Measurements from ENCODE around the gene NUP93.
A peak's percentile ranks its signal among the peaks of the same experiment; 100 is the strongest.

Gene NUP93

DNA sequence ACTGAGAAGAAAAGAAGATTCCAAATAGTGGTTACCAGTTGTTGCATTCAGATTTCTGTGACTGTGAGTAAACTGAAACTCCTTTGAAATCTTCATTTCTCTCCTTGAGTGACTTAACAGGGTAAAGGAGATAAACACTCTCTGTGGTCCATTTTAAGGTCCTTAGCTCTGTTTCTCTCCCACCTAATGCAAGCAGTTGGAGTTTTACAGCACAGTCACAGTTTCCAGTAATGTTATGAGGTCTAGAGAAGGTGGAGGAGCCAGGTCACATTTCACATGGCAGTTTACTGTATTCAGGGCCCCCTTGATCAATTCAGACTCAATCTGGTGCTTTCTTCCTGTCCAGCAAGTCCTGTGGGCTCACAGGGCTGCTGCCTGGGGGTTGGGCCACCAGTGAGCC lies 102.8 kb downstream of the NUP93 start:
- no peak for TF ChIP-seq CTCF (conservative IDR thresholded peaks at IDR 0.05; ENCODE audit: low read depth)
- ChIA-PET CTCF (interaction anchor here (0.7 kb wide), 1 partner anchor 398 kb away, joined by 3 read pairs; no protein-coding TSS in a partner anchor), POLR2A (ENCODE audit: low non-redundant PET) (no interaction called here)
- peak overlapping the region; percentile 20; the same call in 1 of the 2 replicates for H3K27ac ChIP-seq
- DNase-seq (ENCODE audit: low spot score): no peak

GRCh38 chr16:56833243-56833970 lies 103.5 kb downstream of the NUP93 start:
- peak; percentile 34 for DNase-seq (ENCODE audit: low spot score)
- CTCF ChIA-PET: interaction anchor here (0.7 kb wide), 2 partner anchors 117 to 397 kb away, joined by 3 read pairs; no protein-coding TSS in a partner anchor
- peak overlapping the region; percentile 20; the same call in 1 of the 2 replicates for H3K27ac ChIP-seq
- POLR2A ChIA-PET (ENCODE audit: low non-redundant PET): no interaction called here
- no peak for TF ChIP-seq CTCF (conservative IDR thresholded peaks at IDR 0.05; ENCODE audit: low read depth)

DNA sequence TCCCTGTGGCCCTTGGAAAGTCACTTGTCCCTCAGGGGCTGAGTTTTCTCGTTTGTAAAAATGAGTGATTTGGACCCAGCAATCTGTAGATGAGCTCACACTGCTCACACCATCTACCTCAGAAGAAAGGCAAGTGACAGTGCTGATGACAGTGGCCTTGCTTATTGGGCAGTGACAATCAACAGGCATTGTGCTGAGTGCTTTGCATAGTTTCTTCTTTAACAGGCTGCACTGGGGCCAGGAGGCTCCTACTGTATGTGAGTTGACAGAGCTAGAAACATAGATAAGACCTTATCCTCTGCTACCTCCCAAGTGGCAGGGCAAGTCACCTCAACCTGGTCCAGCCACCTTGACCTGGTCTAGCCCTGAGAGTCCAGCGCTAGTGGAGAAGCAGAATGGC lies 105.4 kb downstream of the NUP93 start:
- DNase-seq (ENCODE audit: low spot score): no peak
- ChIA-PET POLR2A (ENCODE audit: low non-redundant PET) (no interaction called here), CTCF (no interaction called here)
- no peak for TF ChIP-seq CTCF (conservative IDR thresholded peaks at IDR 0.05; ENCODE audit: low read depth)
- no peak overlapping the region; the same call in 1 of the 2 replicates for H3K27ac ChIP-seq

- ChIA-PET POLR2A (ENCODE audit: low non-redundant PET) (no interaction called here), CTCF (interaction anchor here (0.5 to 0.7 kb wide), 3 partner anchors 14 to 50 kb away, joined by 3 to 4 read pairs (median 3); no protein-coding TSS in a partner anchor)
- H3K27ac ChIP-seq: no peak overlapping the region
- TF ChIP-seq CTCF (conservative IDR thresholded peaks at IDR 0.05; ENCODE audit: low read depth): no peak
- no peak for DNase-seq (ENCODE audit: low spot score)
These were observed 106.7 kb downstream of the NUP93 start for GRCh38 chr16:56836410-56837230.

DNA sequence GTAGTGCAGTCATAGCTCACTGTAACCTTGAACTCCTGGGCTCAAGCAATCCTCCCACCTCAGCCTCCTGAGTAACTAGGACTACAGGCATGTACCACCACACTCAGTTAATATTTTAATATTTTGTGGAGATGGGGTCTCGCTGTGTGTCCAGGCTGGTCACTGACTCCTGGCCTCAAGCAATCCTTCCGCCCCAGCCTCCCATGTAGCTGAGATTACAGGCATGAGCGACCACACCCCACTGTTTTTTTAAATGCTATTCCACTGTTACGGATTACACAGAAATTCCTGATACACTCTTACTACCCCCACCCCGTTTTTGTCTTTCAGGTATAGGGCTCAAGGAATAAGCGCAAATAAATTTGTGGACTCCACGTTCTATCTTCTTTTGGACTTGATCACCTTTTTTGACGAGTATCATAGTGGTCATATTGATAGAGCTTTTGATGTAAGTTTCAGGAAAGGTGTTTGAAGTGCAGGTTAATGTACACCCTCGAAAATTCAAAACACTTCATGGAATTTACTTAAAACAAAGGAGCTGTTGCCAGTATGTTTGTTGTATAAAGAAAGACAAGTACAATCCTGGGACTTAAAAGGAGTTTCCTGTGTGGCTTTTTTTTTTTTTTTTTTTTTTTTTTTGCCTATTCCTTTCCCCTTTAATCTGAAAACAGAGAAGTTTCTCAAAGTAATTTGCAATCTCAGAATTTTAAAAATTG lies 108.9 kb downstream of the NUP93 start:
- DNase-seq (ENCODE audit: low spot score): no peak
- no peak for TF ChIP-seq CTCF (conservative IDR thresholded peaks at IDR 0.05; ENCODE audit: low read depth)
- ChIA-PET POLR2A (ENCODE audit: low non-redundant PET) (no interaction called here), CTCF (no interaction called here)
- H3K27ac ChIP-seq: no peak overlapping the region

GRCh38 chr16:56841233-56841632 lies 111.3 kb downstream of the NUP93 start:
- TF ChIP-seq CTCF (conservative IDR thresholded peaks at IDR 0.05; ENCODE audit: low read depth): no peak
- DNase-seq (ENCODE audit: low spot score): no peak
- CTCF ChIA-PET: no interaction called here
- H3K27ac ChIP-seq: no peak overlapping the region
- POLR2A ChIA-PET (ENCODE audit: low non-redundant PET): no interaction called here

Data from RWPE1 (cell line).